Neuronal stem cell (in vitro differentiated cells): ENCODE results near the gene PAK5.

ENCODE experiments used
- DNase-seq: peaks from one replicate; pipeline ENCODE4 v3.0.0-alpha.2; 2013; ENCODE audit warnings: low spot score
- H2AFZ ChIP-seq: one replicate; pipeline ENCODE4 v1.6.1; 2013; ENCODE audit warnings: mild to moderate bottlenecking, low read length, inconsistent platforms
- H2AK5ac ChIP-seq: 2 replicates; pipeline ENCODE4 v1.6.1; 2013; ENCODE audit warnings: low read depth, mild to moderate bottlenecking, inconsistent platforms, low read length, moderate library complexity, mixed read lengths
- H2BK120ac ChIP-seq: 2 replicates; pipeline ENCODE4 v1.6.1; 2013; ENCODE audit warnings: low read depth, mild to moderate bottlenecking, inconsistent platforms, low read length, moderate library complexity, mixed read lengths
- H2BK12ac ChIP-seq: one replicate; pipeline ENCODE4 v1.6.1; 2013; ENCODE audit warnings: low read length, inconsistent platforms
- H2BK15ac ChIP-seq: 2 replicates; pipeline ENCODE4 v1.6.1; 2013; ENCODE audit warnings: mild to moderate bottlenecking, low read length, inconsistent platforms, mixed read lengths
- H2BK5ac ChIP-seq: one replicate; pipeline ENCODE4 v1.6.1; 2013; ENCODE audit warnings: inconsistent platforms, mild to moderate bottlenecking, low read length, moderate library complexity
- H3K14ac ChIP-seq: one replicate; pipeline ENCODE4 v1.6.1; 2013; ENCODE audit warnings: low read length, inconsistent platforms
- H3K18ac ChIP-seq: 2 replicates; pipeline ENCODE4 v1.6.1; 2013; ENCODE audit warnings: low read length, inconsistent platforms
- H3K23ac ChIP-seq: 2 replicates; pipeline ENCODE4 v1.6.1; 2013; ENCODE audit warnings: low read depth, mild to moderate bottlenecking, mixed read lengths, low read length, inconsistent platforms; ENCODE audit not compliant: poor library complexity
- H3K27ac ChIP-seq: replicated peaks from 3 replicates; pipeline ENCODE4 v1.5.1; 2013; ENCODE audit warnings: low read length, inconsistent platforms
- H3K27me3 ChIP-seq, 3 experiments: 2 replicates each; pipeline ENCODE4 v1.6.1; 2013; ENCODE audit warnings: low read length in 3 of 3, mild to moderate bottlenecking in 2 of 3, inconsistent platforms in 1 of 3, low read depth in 1 of 3, mixed read lengths in 1 of 3, moderate library complexity in 1 of 3; ENCODE audit not compliant: control insufficient read depth in 3 of 3, insufficient read depth in 3 of 3
- H3K36me3 ChIP-seq, 2 donors: replicated peaks in 1 of 2; 2 replicates each; pipeline ENCODE4 v1.6.1; 2013; ENCODE audit warnings: low read length in 2 of 2; ENCODE audit not compliant: control insufficient read depth in 2 of 2, insufficient read depth in 2 of 2
- H3K4ac ChIP-seq: 2 replicates; pipeline ENCODE4 v1.6.1; 2013; ENCODE audit warnings: inconsistent platforms, mild to moderate bottlenecking, low read length, moderate library complexity
- H3K4me1 ChIP-seq, 2 donors: 1 replicate in 1 of 2; 2 replicates in 1 of 2; pipeline ENCODE4 v1.6.1; 2013; ENCODE audit warnings: low read length in 2 of 2, low read depth in 1 of 2; ENCODE audit not compliant: control insufficient read depth in 2 of 2, insufficient read depth in 1 of 2
- H3K4me2 ChIP-seq: one replicate; pipeline ENCODE4 v1.6.1; 2013; ENCODE audit warnings: mild to moderate bottlenecking, low read length, inconsistent platforms; ENCODE audit not compliant: insufficient read depth, poor library complexity, severe bottlenecking
- H3K4me3 ChIP-seq, 2 donors: 2 replicates each; pipeline ENCODE4 v1.5.1; 2013; ENCODE audit warnings: low read length in 2 of 2, mild to moderate bottlenecking in 2 of 2, inconsistent platforms in 1 of 2, moderate library complexity in 1 of 2
- H3K79me1 ChIP-seq: one replicate; pipeline ENCODE4 v1.6.1; 2013; ENCODE audit warnings: low read depth, mild to moderate bottlenecking, inconsistent platforms, low read length, moderate library complexity
- H3K9ac ChIP-seq: one replicate; pipeline ENCODE4 v1.6.1; 2013; ENCODE audit warnings: mild to moderate bottlenecking, low read depth, low read length, inconsistent platforms; ENCODE audit not compliant: poor library complexity
- H3K9me3 ChIP-seq, 2 donors: replicated peaks in 1 of 2; 2 replicates each; pipeline versions ENCODE3 to v1.6.1; 2013; ENCODE audit warnings: low read length in 2 of 2, mild to moderate bottlenecking in 2 of 2, inconsistent platforms in 1 of 2, low read depth in 1 of 2, mixed read lengths in 1 of 2, moderate library complexity in 1 of 2; ENCODE audit not compliant: control insufficient read depth in 2 of 2, insufficient read depth in 1 of 2
- H4K8ac ChIP-seq: one replicate; pipeline ENCODE4 v1.6.1; 2013; ENCODE audit warnings: low read depth, mild to moderate bottlenecking, inconsistent platforms, low read length, moderate library complexity
- H4K91ac ChIP-seq: one replicate; pipeline ENCODE4 v1.6.1; 2013; ENCODE audit warnings: low read length, low read depth, mild to moderate bottlenecking, inconsistent platforms; ENCODE audit not compliant: poor library complexity
- WGBS, 2 donors: extraction: QIAGEN DNeasy Blood & Tissue Kit; methylation state at CpG; one replicate each; pipeline ENCODE4 v1.1.7; 2013; ENCODE audit warnings: missing lambda C conversion rate in 2 of 2, mixed read lengths in 1 of 2; ENCODE audit not compliant: insufficient read length in 2 of 2, insufficient replicate concordance in 1 of 2; ENCODE audit errors: extremely low coverage in 2 of 2; 5-methylcytosine and 5-hydroxymethylcytosine counted together

PAK5 gene

GRCh38 chr20:9884061-9884460 lies 45.2 kb upstream of the PAK5 start:
- Histone ChIP-seq H2AFZ (no peak overlapping the region), H3K27ac (no peak overlapping the region), H3K23ac (no peak overlapping the region), H3K14ac (no peak overlapping the region), H3K4me3 (no peak overlapping the region), H3K4me2 (no peak overlapping the region), H3K4me1 (no peaks in the 10 kb centered on the region), H3K18ac (no peak overlapping the region), H3K4ac (no peak overlapping the region), H3K9me3 (no peaks in the 10 kb centered on the region), H4K91ac (no peak overlapping the region), H3K79me1 (no peaks in the 10 kb centered on the region), H2AK5ac (no peak overlapping the region), H4K8ac (no peak overlapping the region), H2BK120ac (no peak overlapping the region), H2BK5ac (no peak overlapping the region), H3K27me3 (no peaks in the 10 kb centered on the region), H2BK12ac (no peak overlapping the region), H3K9ac (no peak overlapping the region), H3K36me3 (no peaks in the 10 kb centered on the region), H2BK15ac (no peak overlapping the region)
- no peak for DNase-seq
- WGBS, 2 donors = no CpG with 5 or more reads among the region's 1 CpG

GRCh38 chr20:9877932-9878495 lies 39.1 kb upstream of the PAK5 start:
- Histone ChIP-seq H3K4me3 (no peak overlapping the region), H3K9ac (no peak overlapping the region), H3K4me1 (no peaks in the 10 kb centered on the region), H3K36me3 (no peaks in the 10 kb centered on the region), H2BK120ac (no peak overlapping the region), H2BK15ac (no peak overlapping the region), H2AK5ac (no peak overlapping the region), H2AFZ (no peak overlapping the region), H3K9me3 (no peaks in the 10 kb centered on the region), H2BK5ac (no peak overlapping the region), H4K8ac (no peak overlapping the region), H3K4ac (no peak overlapping the region), H3K14ac (no peak overlapping the region), H3K18ac (no peak overlapping the region), H4K91ac (no peak overlapping the region), H3K79me1 (no peaks in the 10 kb centered on the region), H3K4me2 (no peak overlapping the region), H3K23ac (no peak overlapping the region), H3K27ac (no peak overlapping the region), H3K27me3 (no peaks in the 10 kb centered on the region), H2BK12ac (no peak overlapping the region)
- no peak for DNase-seq
- WGBS, 2 donors = no CpG with 5 or more reads among the region's 3 CpGs

- H3K79me1 ChIP-seq = no peaks in the 10 kb centered on the region
- H3K27me3 ChIP-seq = peaks cover 0 to 2% (median 0%) of the 10 kb centered on the region in 3 experiments
- H3K4ac ChIP-seq = no peak overlapping the region
- no peak overlapping the region for H3K9ac ChIP-seq
- H3K4me2 ChIP-seq = no peak overlapping the region
- H3K9me3 ChIP-seq = no peaks in the 10 kb centered on the region
- H2BK5ac ChIP-seq = no peak overlapping the region
- no peak overlapping the region for H3K23ac ChIP-seq
- no peak overlapping the region for H2BK15ac ChIP-seq
- no peak overlapping the region for H4K91ac ChIP-seq
- H2BK12ac ChIP-seq = no peak overlapping the region
- H4K8ac ChIP-seq = no peak overlapping the region
- H2AFZ ChIP-seq = no peak overlapping the region
- no peak overlapping the region for H2BK120ac ChIP-seq
- H3K14ac ChIP-seq = no peak overlapping the region
- no peaks in the 10 kb centered on the region for H3K36me3 ChIP-seq
- H3K18ac ChIP-seq = no peak overlapping the region
- 100% methylated on average over 1 of the region's 6 CpGs; no CpG with 5 or more reads in 1 of the 2 donors for WGBS, 2 donors
- no peaks in the 10 kb centered on the region for H3K4me1 ChIP-seq
- H3K27ac ChIP-seq = no peak overlapping the region
- no peak for DNase-seq
- no peak overlapping the region for H2AK5ac ChIP-seq
- H3K4me3 ChIP-seq = no peak overlapping the region
Measured at GRCh38 chr20:9867196-9867980, 28.5 kb upstream of the PAK5 start.

- Histone ChIP-seq H2AK5ac (no peak overlapping the region), H3K4me1 (no peaks in the 10 kb centered on the region), H3K9ac (no peak overlapping the region), H3K4me3 (no peak overlapping the region), H2BK5ac (no peak overlapping the region), H3K14ac (no peak overlapping the region), H2BK120ac (no peak overlapping the region), H3K36me3 (no peaks in the 10 kb centered on the region), H3K9me3 (no peaks in the 10 kb centered on the region), H3K4ac (no peak overlapping the region), H3K27ac (no peak overlapping the region), H3K4me2 (no peak overlapping the region), H3K79me1 (no peaks in the 10 kb centered on the region), H3K23ac (no peak overlapping the region), H3K27me3 (no peaks in the 10 kb centered on the region), H2AFZ (no peak overlapping the region), H2BK15ac (no peak overlapping the region), H4K8ac (no peak overlapping the region), H4K91ac (no peak overlapping the region), H2BK12ac (no peak overlapping the region), H3K18ac (no peak overlapping the region)
- no peak for DNase-seq
- no CpG with 5 or more reads among the region's 2 CpGs for WGBS, 2 donors
Measured at GRCh38 chr20:9852566-9852965, 13.7 kb upstream of the PAK5 start.
